Measurements from ENCODE around the gene PLXNA4.

Gene PLXNA4

DNA sequence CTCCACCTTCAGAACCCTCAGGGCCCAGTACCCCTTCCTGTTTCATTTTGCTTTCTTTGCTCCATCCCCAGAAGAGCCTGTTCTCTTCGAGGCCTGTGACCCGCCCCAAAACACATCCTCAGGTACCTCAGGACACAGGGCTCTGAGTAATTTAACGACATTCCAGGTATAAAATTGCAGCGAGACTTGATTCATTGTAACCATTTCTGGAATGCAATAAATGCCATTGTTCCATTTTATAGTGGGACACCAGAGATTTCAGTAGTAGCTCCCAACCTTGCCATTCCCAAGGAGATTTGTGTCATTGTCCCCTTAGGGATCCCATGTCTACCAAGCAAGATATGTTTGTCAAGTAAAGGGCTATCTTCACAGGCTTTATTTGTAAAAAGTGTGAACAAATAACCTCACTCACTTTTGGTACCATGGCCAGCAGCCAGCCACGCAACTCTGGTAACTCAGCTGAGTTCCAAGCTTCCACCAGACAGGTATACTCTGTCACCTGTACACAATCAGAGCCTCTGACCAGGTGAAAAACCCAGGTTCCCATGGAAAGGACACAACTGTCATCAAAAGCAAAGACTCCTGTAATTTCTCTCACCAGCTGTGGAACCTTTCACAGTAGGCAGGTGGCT, 441.3 kb downstream of the PLXNA4 start:
- ChIA-PET POLR2A (no interaction called here), CTCF (no interaction called here)
- DNase-seq (ENCODE audit: extremely low spot score) = no peak
- TF ChIP-seq ARNT (IDR thresholded peaks at IDR 0.05) = no peak
- no peak for TF ChIP-seq ZNF384 (IDR thresholded peaks at IDR 0.05)
- TF ChIP-seq BHLHE40 (IDR thresholded peaks at IDR 0.05; ENCODE audit: borderline replicate concordance) = no peak
- no peak for TF ChIP-seq L3MBTL2 (conservative IDR thresholded peaks at IDR 0.05)
- TF ChIP-seq TARDBP (IDR thresholded peaks at IDR 0.05) = no peak

DNA sequence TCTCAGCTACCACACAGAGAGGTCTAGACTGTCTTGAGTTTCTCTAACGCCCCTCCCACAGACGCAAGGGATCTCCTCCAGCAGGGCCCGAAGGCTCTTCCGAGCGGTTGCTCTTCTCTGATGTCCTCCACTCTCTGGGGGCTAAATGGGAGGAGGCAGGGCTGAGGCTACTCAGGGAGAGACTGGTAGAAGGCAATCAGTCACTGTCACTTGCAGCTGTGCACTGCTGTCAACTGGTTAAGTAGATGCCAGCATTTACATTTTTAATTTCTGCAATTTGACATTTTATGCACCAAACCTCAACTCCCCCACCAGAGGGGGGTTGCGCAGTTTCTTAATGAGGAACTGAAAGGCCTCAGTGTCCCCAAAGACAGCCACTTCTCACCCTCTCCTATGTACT, 442.8 kb downstream of the PLXNA4 start:
- CTCF ChIA-PET = no interaction called here
- POLR2A ChIA-PET = no interaction called here
- DNase-seq (ENCODE audit: extremely low spot score) = no peak
- TF ChIP-seq LEF1 (IDR thresholded peaks at IDR 0.05; ENCODE audit: borderline replicate concordance) (no peak), BHLHE40 (IDR thresholded peaks at IDR 0.05; ENCODE audit: borderline replicate concordance) (no peak), SUZ12 (IDR thresholded peaks at IDR 0.05) (no peak), NFRKB (IDR thresholded peaks at IDR 0.05) (no peak), PKNOX1 (IDR thresholded peaks at IDR 0.05) (no peak), FOXA1 (IDR thresholded peaks at IDR 0.05) (no peak), HDGF (IDR thresholded peaks at IDR 0.05; ENCODE audit: borderline replicate concordance) (no peak), ELF4 (IDR thresholded peaks at IDR 0.05) (no peak), ARNT (IDR thresholded peaks at IDR 0.05) (no peak), FOXM1 (IDR thresholded peaks at IDR 0.05; ENCODE audit: borderline replicate concordance) (no peak), FOXK2 (IDR thresholded peaks at IDR 0.05) (no peak), TARDBP (IDR thresholded peaks at IDR 0.05) (no peak), SP1 (IDR thresholded peaks at IDR 0.05) (no peak), CTBP1 (IDR thresholded peaks at IDR 0.05; ENCODE audit: borderline replicate concordance) (no peak), ZNF384 (IDR thresholded peaks at IDR 0.05) (no peak), L3MBTL2 (conservative IDR thresholded peaks at IDR 0.05) (no peak)

- TF ChIP-seq L3MBTL2 (conservative IDR thresholded peaks at IDR 0.05) (no peak), TARDBP (IDR thresholded peaks at IDR 0.05) (no peak), ARNT (IDR thresholded peaks at IDR 0.05) (no peak), SUZ12 (IDR thresholded peaks at IDR 0.05) (no peak)
- ChIA-PET POLR2A (no interaction called here), CTCF (interaction anchor here (0.6 kb wide), 1 partner anchor 184 kb away, joined by 3 read pairs; no protein-coding TSS in a partner anchor)
- DNase-seq (ENCODE audit: extremely low spot score) = no peak
Measured at GRCh38 chr7:132131196-132131595, 445.1 kb downstream of the PLXNA4 start.

- no peak for DNase-seq (ENCODE audit: extremely low spot score)
- CTCF ChIA-PET = interaction anchor here (0.6 kb wide), 1 partner anchor 183 kb away, joined by 3 read pairs; no protein-coding TSS in a partner anchor
- TF ChIP-seq FOXA1 (IDR thresholded peaks at IDR 0.05) (no peak), HDGF (IDR thresholded peaks at IDR 0.05; ENCODE audit: borderline replicate concordance) (no peak), LEF1 (IDR thresholded peaks at IDR 0.05; ENCODE audit: borderline replicate concordance) (no peak), TARDBP (IDR thresholded peaks at IDR 0.05) (no peak), SP1 (IDR thresholded peaks at IDR 0.05) (no peak), ARNT (IDR thresholded peaks at IDR 0.05) (no peak), FOXM1 (IDR thresholded peaks at IDR 0.05; ENCODE audit: borderline replicate concordance) (no peak), ELF4 (IDR thresholded peaks at IDR 0.05) (no peak), CTBP1 (IDR thresholded peaks at IDR 0.05; ENCODE audit: borderline replicate concordance) (no peak), BHLHE40 (IDR thresholded peaks at IDR 0.05; ENCODE audit: borderline replicate concordance) (no peak), PKNOX1 (IDR thresholded peaks at IDR 0.05) (no peak), FOXK2 (IDR thresholded peaks at IDR 0.05) (no peak), NFRKB (IDR thresholded peaks at IDR 0.05) (no peak)
- POLR2A ChIA-PET = no interaction called here
Measured at GRCh38 chr7:132130497-132130896, 445.8 kb downstream of the PLXNA4 start.

GRCh38 chr7:132125872-132126595, 450.2 kb downstream of the PLXNA4 start:
- ChIA-PET POLR2A (no interaction called here), CTCF (no interaction called here)
- DNase-seq (ENCODE audit: extremely low spot score) = no peak
- TF ChIP-seq LEF1 (IDR thresholded peaks at IDR 0.05; ENCODE audit: borderline replicate concordance) (no peak), NFRKB (IDR thresholded peaks at IDR 0.05) (no peak), ARNT (IDR thresholded peaks at IDR 0.05) (no peak), L3MBTL2 (conservative IDR thresholded peaks at IDR 0.05) (no peak), HDGF (IDR thresholded peaks at IDR 0.05; ENCODE audit: borderline replicate concordance) (no peak), SUZ12 (IDR thresholded peaks at IDR 0.05) (no peak), ZNF384 (IDR thresholded peaks at IDR 0.05) (no peak), SP1 (IDR thresholded peaks at IDR 0.05) (no peak), FOXM1 (IDR thresholded peaks at IDR 0.05; ENCODE audit: borderline replicate concordance) (no peak), TARDBP (IDR thresholded peaks at IDR 0.05) (no peak), ELF4 (IDR thresholded peaks at IDR 0.05) (no peak), PKNOX1 (IDR thresholded peaks at IDR 0.05) (no peak), BHLHE40 (IDR thresholded peaks at IDR 0.05; ENCODE audit: borderline replicate concordance) (no peak), FOXA1 (IDR thresholded peaks at IDR 0.05) (no peak), CTBP1 (IDR thresholded peaks at IDR 0.05; ENCODE audit: borderline replicate concordance) (no peak), FOXK2 (IDR thresholded peaks at IDR 0.05) (no peak)

DNA sequence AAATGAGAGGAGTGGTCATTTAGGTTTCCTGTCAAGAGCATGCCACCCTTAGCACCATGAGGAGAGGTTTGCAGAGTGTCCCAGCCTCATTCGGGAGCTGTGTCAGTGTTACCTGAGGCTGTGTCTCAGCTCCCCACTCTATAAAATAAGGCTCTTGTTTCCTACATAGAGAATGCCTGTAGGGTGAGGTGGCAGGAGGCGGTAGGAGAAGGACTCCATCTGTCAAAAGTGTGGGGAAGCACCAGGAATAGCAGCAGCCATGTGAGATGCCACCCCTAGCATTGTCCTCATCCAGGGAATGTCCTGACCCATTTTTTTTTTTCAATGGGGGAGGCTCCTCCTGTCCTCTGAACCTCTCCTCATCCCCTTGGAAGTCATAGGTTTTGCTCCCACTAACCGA, 451.2 kb downstream of the PLXNA4 start:
- no peak for DNase-seq (ENCODE audit: extremely low spot score)
- TF ChIP-seq TARDBP (IDR thresholded peaks at IDR 0.05) (no peak), PKNOX1 (IDR thresholded peaks at IDR 0.05) (no peak), L3MBTL2 (conservative IDR thresholded peaks at IDR 0.05) (no peak), FOXA1 (IDR thresholded peaks at IDR 0.05) (no peak), FOXK2 (IDR thresholded peaks at IDR 0.05) (no peak), SP1 (IDR thresholded peaks at IDR 0.05) (no peak), SUZ12 (IDR thresholded peaks at IDR 0.05) (no peak), CTBP1 (IDR thresholded peaks at IDR 0.05; ENCODE audit: borderline replicate concordance) (no peak), HDGF (IDR thresholded peaks at IDR 0.05; ENCODE audit: borderline replicate concordance) (no peak), NFRKB (IDR thresholded peaks at IDR 0.05) (no peak), BHLHE40 (IDR thresholded peaks at IDR 0.05; ENCODE audit: borderline replicate concordance) (no peak), ARNT (IDR thresholded peaks at IDR 0.05) (no peak), LEF1 (IDR thresholded peaks at IDR 0.05; ENCODE audit: borderline replicate concordance) (no peak), ZNF384 (IDR thresholded peaks at IDR 0.05) (no peak)
- CTCF ChIA-PET = interaction anchor here (1.1 kb wide), 1 partner anchor 12 kb away, joined by 4 read pairs; no protein-coding TSS in a partner anchor
- POLR2A ChIA-PET = no interaction called here
